Skeletal muscle satellite cell (primary cell): Measurements from ENCODE around the gene ATP9A.

ENCODE experiments used
- H3K27me3 ChIP-seq: 2 replicates; pipeline ENCODE4 v1.7.0; 2013; ENCODE audit warnings: low read length; ENCODE audit not compliant: control insufficient read depth, insufficient read depth
- H3K36me3 ChIP-seq: 2 replicates; pipeline ENCODE4 v1.7.0; 2013; ENCODE audit warnings: mild to moderate bottlenecking, control low read depth, low read length; ENCODE audit not compliant: insufficient read depth
- H3K4me1 ChIP-seq: 2 replicates; pipeline ENCODE4 v1.7.0; 2013; ENCODE audit warnings: low read length; ENCODE audit not compliant: control insufficient read depth, insufficient read depth
- H3K4me2 ChIP-seq: 2 replicates; pipeline ENCODE4 v1.7.0; 2013; ENCODE audit warnings: mild to moderate bottlenecking, low read length
- H3K4me3 ChIP-seq: 2 replicates; pipeline ENCODE4 v1.7.0; 2013; ENCODE audit warnings: low read length
- H3K9ac ChIP-seq: 2 replicates; pipeline ENCODE4 v1.7.0; 2013; ENCODE audit warnings: mild to moderate bottlenecking, low read depth, low read length, moderate library complexity
- H3K9me3 ChIP-seq: replicated peaks from 2 replicates; pipeline ENCODE4 v1.7.0; 2013; ENCODE audit warnings: mild to moderate bottlenecking, control low read depth, low read length

ATP9A gene

GRCh38 chr20:51562027-51562331 is 206.2 kb downstream of the ATP9A start:
- peaks cover 38% of the 10 kb centered on the region for H3K27me3 ChIP-seq
- H3K4me1 ChIP-seq: peaks cover 40% of the 10 kb centered on the region
- peak overlapping the region; percentile 76 for H3K9ac ChIP-seq
- H3K9me3 ChIP-seq: no peaks in the 10 kb centered on the region
- H3K4me2 ChIP-seq: peak overlapping the region; percentile 98
- no peaks in the 10 kb centered on the region for H3K36me3 ChIP-seq
- peak overlapping the region; percentile 77 for H3K4me3 ChIP-seq

- Histone ChIP-seq H3K4me1 (peaks cover 35% of the 10 kb centered on the region), H3K9ac (no peak overlapping the region), H3K27me3 (peaks cover 32% of the 10 kb centered on the region), H3K36me3 (no peaks in the 10 kb centered on the region), H3K4me3 (no peak overlapping the region), H3K9me3 (no peaks in the 10 kb centered on the region), H3K4me2 (peak overlapping the region; percentile 98)
Measured at GRCh38 chr20:51560550-51561307, 207.5 kb downstream of the ATP9A start.

DNA sequence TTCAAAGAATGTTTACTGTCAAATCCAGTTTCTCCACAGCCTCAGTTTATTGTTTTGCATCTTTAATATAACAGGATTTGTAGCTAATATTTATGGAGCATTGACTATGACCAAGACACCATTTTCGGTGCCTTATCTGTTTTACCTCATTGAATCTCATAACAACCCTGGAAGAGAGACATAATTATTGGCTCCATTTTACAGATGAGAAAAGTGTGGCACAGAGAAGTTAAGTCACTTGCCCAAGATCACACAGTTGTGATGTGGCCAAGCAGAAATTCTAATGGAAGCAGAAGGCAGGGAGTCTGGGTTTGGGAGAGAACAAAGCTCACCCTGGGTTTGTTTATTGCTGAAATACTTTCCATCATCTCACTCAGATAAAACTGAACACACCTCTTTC is 208.1 kb downstream of the ATP9A start:
- Histone ChIP-seq H3K4me1 (peaks cover 31% of the 10 kb centered on the region), H3K36me3 (no peaks in the 10 kb centered on the region), H3K4me2 (no peak overlapping the region), H3K9me3 (no peaks in the 10 kb centered on the region), H3K4me3 (no peak overlapping the region), H3K27me3 (peaks cover 32% of the 10 kb centered on the region), H3K9ac (no peak overlapping the region)

- no peaks in the 10 kb centered on the region for H3K36me3 ChIP-seq
- H3K9ac ChIP-seq: no peak overlapping the region
- no peaks in the 10 kb centered on the region for H3K9me3 ChIP-seq
- H3K4me2 ChIP-seq: peak overlapping the region; percentile 28
- H3K4me3 ChIP-seq: no peak overlapping the region
- peaks cover 11% of the 10 kb centered on the region for H3K4me1 ChIP-seq
- H3K27me3 ChIP-seq: peaks cover 17% of the 10 kb centered on the region
Measured at GRCh38 chr20:51554538-51555165, 213.5 kb downstream of the ATP9A start.

- H3K27me3 ChIP-seq: peaks cover 10% of the 10 kb centered on the region
- no peak overlapping the region for H3K4me3 ChIP-seq
- peak overlapping the region; percentile 28 for H3K4me2 ChIP-seq
- H3K4me1 ChIP-seq: peaks cover 11% of the 10 kb centered on the region
- H3K36me3 ChIP-seq: no peaks in the 10 kb centered on the region
- no peaks in the 10 kb centered on the region for H3K9me3 ChIP-seq
- no peak overlapping the region for H3K9ac ChIP-seq
Measured at GRCh38 chr20:51553897-51554486, 214.2 kb downstream of the ATP9A start.

- Histone ChIP-seq H3K27me3 (peaks cover 22% of the 10 kb centered on the region), H3K9me3 (no peaks in the 10 kb centered on the region), H3K9ac (no peak overlapping the region), H3K36me3 (no peaks in the 10 kb centered on the region), H3K4me3 (no peak overlapping the region), H3K4me2 (no peak overlapping the region), H3K4me1 (peaks cover 11% of the 10 kb centered on the region)
Measured at GRCh38 chr20:51551186-51551585, 217.0 kb downstream of the ATP9A start.

- no peaks in the 10 kb centered on the region for H3K36me3 ChIP-seq
- no peaks in the 10 kb centered on the region for H3K9me3 ChIP-seq
- no peak overlapping the region for H3K9ac ChIP-seq
- H3K4me3 ChIP-seq: no peak overlapping the region
- no peak overlapping the region for H3K4me2 ChIP-seq
- H3K27me3 ChIP-seq: peaks cover 32% of the 10 kb centered on the region
- peaks cover 6% of the 10 kb centered on the region for H3K4me1 ChIP-seq
Measured at GRCh38 chr20:51549474-51549873, 218.7 kb downstream of the ATP9A start.

- H3K36me3 ChIP-seq: no peaks in the 10 kb centered on the region
- no peaks in the 10 kb centered on the region for H3K4me1 ChIP-seq
- H3K9me3 ChIP-seq: no peaks in the 10 kb centered on the region
- peaks cover 42% of the 10 kb centered on the region for H3K27me3 ChIP-seq
- no peak overlapping the region for H3K9ac ChIP-seq
- H3K4me2 ChIP-seq: no peak overlapping the region
- H3K4me3 ChIP-seq: no peak overlapping the region
Measured at GRCh38 chr20:51547951-51548350, 220.2 kb downstream of the ATP9A start.
